HepG2 (cell line): ENCODE data around the gene SGK1. TPM values are rescaled to one million over a fixed set of nuclear protein-coding genes. Genes with fewer than 3 reads are reported as not detected.
A peak's percentile ranks its signal among the peaks of the same experiment; 100 is the strongest.
"Not testable (repeated sequence)": the region's sequence is repeated elsewhere in the genome, so short reads cannot be mapped to it uniquely, and the experiment has no call there.

Experiments used
- ELF3 ChIP-seq: IDR thresholded peaks from 2 replicates; pipeline ENCODE4 v1.6.1; 2016; ENCODE audit warnings: missing genetic modification reagents, missing compliant biosample characterization
- FOXA1 ChIP-seq, 2 experiments: fragments of 450-650 bp in 1 of 2; sonication (generic) in 1 of 2; formaldehyde crosslinking in 1 of 2; IDR thresholded peaks; 2 replicates each; pipeline versions ENCODE4 v1.4.0 to v1.6.1; 2016 to 2020; ENCODE audit warnings: missing genetic modification reagents in 1 of 2
- FOXA3 ChIP-seq: IDR thresholded peaks from 2 replicates; pipeline ENCODE4 v1.6.1; 2016; ENCODE audit warnings: missing genetic modification reagents, missing compliant biosample characterization
- HNF1B ChIP-seq: sonication (generic); formaldehyde crosslinking; IDR thresholded peaks from 2 replicates; pipeline ENCODE4 v1.5.1; 2020; ENCODE audit warnings: mild to moderate bottlenecking, moderate library complexity, missing genetic modification reagents
- MED1 ChIP-seq: sonication (generic); formaldehyde crosslinking; IDR thresholded peaks from 2 replicates; pipeline ENCODE4 v1.4.0; 2020; ENCODE audit warnings: missing genetic modification reagents
- RORA ChIP-seq: sonication (generic); formaldehyde crosslinking; IDR thresholded peaks from 2 replicates; pipeline ENCODE4 v1.5.0; 2020; ENCODE audit warnings: mild to moderate bottlenecking, missing genetic modification reagents, moderate library complexity
- RXRB ChIP-seq: IDR thresholded peaks from 2 replicates; pipeline ENCODE4 v1.6.1; 2016; ENCODE audit warnings: borderline replicate concordance, missing genetic modification reagents, missing compliant biosample characterization
- SOX5 ChIP-seq: IDR thresholded peaks from 2 replicates; pipeline ENCODE4 v1.6.1; 2016; ENCODE audit warnings: borderline replicate concordance
- SOX6 ChIP-seq, 2 experiments: fragments of 450-650 bp in 1 of 2; sonication (generic) in 1 of 2; formaldehyde crosslinking in 1 of 2; IDR thresholded peaks; 2 replicates each; pipeline versions ENCODE4 v1.4.0 to v1.6.1; 2017 to 2020; ENCODE audit warnings: antibody characterized with exemption in 1 of 2, mild to moderate bottlenecking in 1 of 2, missing genetic modification reagents in 1 of 2
- TEAD3 ChIP-seq: optimal IDR thresholded peaks from 2 replicates; pipeline ENCODE3; 2016; ENCODE audit warnings: borderline replicate concordance
- ZBTB21 ChIP-seq: sonication (generic); formaldehyde crosslinking; IDR thresholded peaks from 2 replicates; pipeline ENCODE4 v1.4.0; 2020; ENCODE audit warnings: missing genetic modification reagents
- ZBTB26 ChIP-seq: IDR thresholded peaks from 2 replicates; pipeline ENCODE4 v1.6.1; 2016; ENCODE audit warnings: missing compliant biosample characterization, missing genetic modification reagents, borderline replicate concordance
- ZGPAT ChIP-seq: IDR thresholded peaks from 2 replicates; pipeline ENCODE4 v1.6.1; 2016; ENCODE audit warnings: mild to moderate bottlenecking
- ZMYM3 ChIP-seq: sonication (generic); formaldehyde crosslinking; IDR thresholded peaks from 2 replicates; pipeline ENCODE4 v1.5.1; 2020; ENCODE audit warnings: mild to moderate bottlenecking, missing genetic modification reagents
- polyA plus RNA-seq, 8 experiments: library from polyadenylated mRNA; depleted of rRNA in 3 of 8; stranded (reverse) in 7 of 8; unstranded in 1 of 8; fragments of >200 nt; fragmentation: Illumina TruSeq in 4 of 8; extraction: Trizol in 4 of 8; gene quantifications; 2 replicates each; pipeline versions ENCODE4 v1.2.1 to v1.2.3, GENCODE V29; 2011 to 2016; ENCODE audit warnings: low read depth in 4 of 8, missing spikeins in 1 of 8, mixed read lengths in 1 of 8; ENCODE audit not compliant: insufficient read depth in 1 of 8
- total RNA-seq, 5 experiments: library from RNA; depleted of rRNA; stranded (reverse); fragments of >200 nt; fragmentation: Illumina TruSeq; extraction: Trizol; gene quantifications; 2 replicates each; pipeline ENCODE4 v1.2.3, GENCODE V29; 2016; ENCODE audit warnings: low read depth in 1 of 5

The SGK1 gene
- total and polyA plus RNA-seq, 2 of the 13 experiments (the other 11 are each of a cell fraction or from before 2014, with no cell fraction given), result 56.1 to 56.2 TPM

GRCh38 chr6:134255280-134255679 is 62.6 kb downstream of the SGK1 start (continued):
- peak; percentile 28 for TF ChIP-seq TEAD3 (CRISPR knock-in tag)
- TF ChIP-seq RORA (CRISPR knock-in tag), result 0 out of 2 replicates have a peak, but pooled peaks have one; percentile 68
- peak; percentile 53; the same call in 1 of the 2 replicates for TF ChIP-seq ZBTB21 (CRISPR knock-in tag)
- not testable (repeated sequence) for TF ChIP-seq FOXA1, SOX6 (IDR thresholded peaks at IDR 0.05)
- TF ChIP-seq FOXA1 (CRISPR knock-in tag; IDR thresholded peaks at IDR 0.05), result peak; percentile 25; the same call in 1 of the 2 replicates
- 0 out of 2 replicates have a peak, but pooled peaks have one; percentile 10 for TF ChIP-seq ELF3 (CRISPR knock-in tag)
- TF ChIP-seq ZGPAT (CRISPR knock-in tag), result 0 out of 2 replicates have a peak, but pooled peaks have one; percentile 19
- 0 out of 2 replicates have a peak, but pooled peaks have one; percentile 19 for TF ChIP-seq HNF1B (CRISPR knock-in tag)
- peak; percentile 73 for TF ChIP-seq MED1
- peak; percentile 28; the same call in 1 of the 2 replicates for TF ChIP-seq SOX6 (CRISPR knock-in tag; IDR thresholded peaks at IDR 0.05)
- TF ChIP-seq RXRB (CRISPR knock-in tag), result 0 out of 2 replicates have a peak, but pooled peaks have one; percentile 46
- peak; percentile 18; the same call in 1 of the 2 replicates for TF ChIP-seq ZBTB26
- TF ChIP-seq FOXA3, result peak; percentile 48; the same call in 1 of the 2 replicates
- peak; percentile 29; the same call in 1 of the 2 replicates for TF ChIP-seq ZMYM3 (CRISPR knock-in tag)
- TF ChIP-seq SOX5, result peak; percentile 45; the same call in 1 of the 2 replicates
